SK-N-SH (cell line): ENCODE results near the gene SLCO2B1. TPM values are rescaled to one million over a fixed set of nuclear protein-coding genes. Genes with fewer than 3 reads are reported as not detected.

Experiments used
- CTCF ChIA-PET: fragments of 300-600, 350-600 bp; formaldehyde crosslinking; extraction: SDS; loops from one replicate; lab custom pipeline; 2021; lab: Yijun Ruan, JAX
- POLR2A ChIA-PET: fragments of 350-600 bp; sonication (Branson Sonifier 250); formaldehyde crosslinking; extraction: SDS; loops from one replicate; lab custom pipeline; 2020; ENCODE audit warnings: antibody characterized with exemption, inconsistent platforms; lab: Yijun Ruan, JAX
- DNase-seq: peaks from one replicate; pipeline ENCODE4 v3.0.0; 2012
- H2AFZ ChIP-seq: fragments of 200-600 bp; sonication (generic); 2 replicates; pipeline ENCODE4 v1.8.1; 2016; ENCODE audit warnings: antibody characterized with exemption, mild to moderate bottlenecking, low read depth
- H3F3A ChIP-seq: fragments of 200-600 bp; sonication (generic); replicated peaks from 2 replicates; pipeline ENCODE3; 2016; ENCODE audit warnings: antibody characterized with exemption, mild to moderate bottlenecking; ENCODE audit not compliant: insufficient read depth
- H3K27ac ChIP-seq, 2 experiments: fragments of 200-500 bp in 1 of 2; fragments of 200-600 bp in 1 of 2; sonication (Bioruptor generic) in 1 of 2; sonication (generic), shearing (Covaris generic) in 1 of 2; 2 replicates each; pipeline versions ENCODE4 v1.5.1 to v1.6.1; 2014 to 2016; ENCODE audit warnings: low read depth in 2 of 2, inconsistent platforms in 1 of 2, low read length in 1 of 2, mild to moderate bottlenecking in 1 of 2, mixed read lengths in 1 of 2
- H3K27me3 ChIP-seq: fragments of 200-600 bp; sonication (generic), shearing (Covaris generic); 2 replicates; pipeline ENCODE4 v1.6.1; 2016; ENCODE audit warnings: mixed run types; ENCODE audit not compliant: insufficient read depth
- H3K36me3 ChIP-seq, 2 experiments: fragments of 200-500 bp in 1 of 2; fragments of 200-600 bp in 1 of 2; sonication (Bioruptor generic) in 1 of 2; sonication (generic) in 1 of 2; replicated peaks in 1 of 2; 2 replicates each; pipeline versions ENCODE3 to v1.5.1; 2014 to 2016; ENCODE audit warnings: low read length in 1 of 2, mild to moderate bottlenecking in 1 of 2; ENCODE audit not compliant: insufficient read depth in 2 of 2, control insufficient read depth in 1 of 2
- H3K4me1 ChIP-seq, 2 experiments: fragments of 200-500 bp in 1 of 2; fragments of 200-600 bp in 1 of 2; sonication (Bioruptor generic) in 1 of 2; sonication (generic), shearing (Covaris generic) in 1 of 2; 2 replicates each; pipeline versions ENCODE4 v1.5.1 to v1.6.1; 2014 to 2016; ENCODE audit warnings: low read depth in 1 of 2, low read length in 1 of 2, mixed run types in 1 of 2; ENCODE audit not compliant: insufficient read depth in 2 of 2, control insufficient read depth in 1 of 2
- H3K4me2 ChIP-seq: fragments of 200-600 bp; sonication (generic), shearing (Covaris generic); 2 replicates; pipeline ENCODE4 v1.6.1; 2017; ENCODE audit warnings: mixed run types
- H3K4me3 ChIP-seq, 2 experiments: fragments of 200-500 bp in 1 of 2; fragments of 200-600 bp in 1 of 2; sonication (Bioruptor generic) in 1 of 2; sonication (generic), shearing (Covaris generic) in 1 of 2; 2 replicates each; pipeline versions ENCODE4 v1.5.1 to v1.8.1; 2014 to 2016; ENCODE audit warnings: low read depth in 2 of 2, inconsistent platforms in 1 of 2, low read length in 1 of 2, mild to moderate bottlenecking in 1 of 2, mixed read lengths in 1 of 2, moderate library complexity in 1 of 2
- H3K79me2 ChIP-seq: fragments of 200-600 bp; sonication (generic); 2 replicates; pipeline ENCODE4 v1.8.1; 2017; ENCODE audit warnings: mild to moderate bottlenecking; ENCODE audit not compliant: insufficient read depth
- H3K9ac ChIP-seq: fragments of 200-600 bp; sonication (generic); 2 replicates; pipeline ENCODE4 v1.6.1; 2017; ENCODE audit warnings: mixed run types
- H3K9me2 ChIP-seq: fragments of 200-600 bp; sonication (generic); 2 replicates; pipeline ENCODE4 v1.6.1; 2017; ENCODE audit warnings: mixed run types
- H3K9me3 ChIP-seq: fragments of 200-600 bp; sonication (generic); 2 replicates; pipeline ENCODE4 v1.6.1; 2017; ENCODE audit warnings: mixed run types, mild to moderate bottlenecking, moderate library complexity
- H4K20me1 ChIP-seq: fragments of 200-600 bp; sonication (generic); 2 replicates; pipeline ENCODE4 v1.6.1; 2017; ENCODE audit warnings: mild to moderate bottlenecking, mixed run types; ENCODE audit not compliant: insufficient read depth
- CHD2 ChIP-seq: fragments of 150-350 bp; IDR thresholded peaks from 2 replicates; pipeline ENCODE4 v1.6.1; 2018; ENCODE audit warnings: low read length; ENCODE audit not compliant: partially characterized antibody
- EZH2phosphoT487 ChIP-seq: fragments of 200-600 bp; sonication (generic); IDR thresholded peaks from 2 replicates; pipeline ENCODE4 v1.6.1; 2017; ENCODE audit warnings: low read depth, mixed run types, mild to moderate bottlenecking, antibody characterized with exemption, moderate library complexity, borderline replicate concordance
- FOXJ3 ChIP-seq: sonication (generic); formaldehyde crosslinking; IDR thresholded peaks from 2 replicates; pipeline ENCODE4 v1.5.1; 2020; ENCODE audit warnings: mild to moderate bottlenecking, missing genetic modification reagents
- FOXM1 ChIP-seq: IDR thresholded peaks from 2 replicates; pipeline ENCODE4 v1.4.0; 2012; ENCODE audit warnings: low read depth, mild to moderate bottlenecking
- GABPA ChIP-seq: IDR thresholded peaks from 2 replicates; pipeline ENCODE4 v1.4.0; 2012; ENCODE audit warnings: low read depth, mild to moderate bottlenecking
- IRF3 ChIP-seq: fragments of 150-350 bp; IDR thresholded peaks from 2 replicates; pipeline ENCODE4 v1.6.1; 2016; ENCODE audit warnings: mild to moderate bottlenecking, low read depth, low read length
- JUND ChIP-seq: IDR thresholded peaks from 2 replicates; pipeline ENCODE4 v1.4.0; 2012
- MXI1 ChIP-seq: IDR thresholded peaks from 2 replicates; pipeline ENCODE4 v1.6.1; 2012; ENCODE audit warnings: mild to moderate bottlenecking, low read depth, low read length, improper control_type of control experiment
- NFIC ChIP-seq: IDR thresholded peaks from 2 replicates; pipeline ENCODE4 v1.4.0; 2012; ENCODE audit warnings: borderline replicate concordance
- RAD21 ChIP-seq: IDR thresholded peaks from 2 replicates; pipeline ENCODE4 v1.6.1; 2012; ENCODE audit warnings: mild to moderate bottlenecking, low read length
- REST ChIP-seq: IDR thresholded peaks from 2 replicates; pipeline ENCODE4 v1.6.1; 2012; ENCODE audit warnings: mild to moderate bottlenecking, low read depth, low read length, moderate library complexity
- TAF1 ChIP-seq: IDR thresholded peaks from 2 replicates; pipeline ENCODE4 v1.6.1; 2012; ENCODE audit warnings: low read depth, mild to moderate bottlenecking, low read length, moderate library complexity, borderline replicate concordance
- TEAD4 ChIP-seq: IDR thresholded peaks from 2 replicates; pipeline ENCODE4 v1.4.0; 2012; ENCODE audit warnings: mild to moderate bottlenecking, borderline replicate concordance; ENCODE audit not compliant: insufficient read depth
- USF1 ChIP-seq: IDR thresholded peaks from 2 replicates; pipeline ENCODE4 v1.4.0; 2012; ENCODE audit warnings: low read depth, borderline replicate concordance
- ZBTB33 ChIP-seq: IDR thresholded peaks from 2 replicates; pipeline ENCODE4 v1.4.0; 2012; ENCODE audit warnings: low read depth, borderline replicate concordance
- WGBS: methylation state at CpG from one replicate; pipeline ENCODE4 v1.1.6; 2017; ENCODE audit warnings: low lambda C conversion rate; 5-methylcytosine and 5-hydroxymethylcytosine counted together
- polyA plus RNA-seq, 3 experiments: library from polyadenylated mRNA; depleted of rRNA; stranded (reverse); fragments of >200 nt; gene quantifications; 2 replicates each; pipeline ENCODE4 v1.2.3, GENCODE V29; 2012
- TF ChIP-seq, protein P1 (sequence below): fragments of 200-600 bp; sonication (generic); IDR thresholded peaks from 2 replicates; pipeline ENCODE4 v1.6.1; 2017; ENCODE audit warnings: antibody characterized with exemption, mild to moderate bottlenecking, moderate library complexity

Gene SLCO2B1
- polyA plus RNA-seq, 1 of the 3 experiments (the other 2 are of a cell fraction), result 0.18 TPM

DNA sequence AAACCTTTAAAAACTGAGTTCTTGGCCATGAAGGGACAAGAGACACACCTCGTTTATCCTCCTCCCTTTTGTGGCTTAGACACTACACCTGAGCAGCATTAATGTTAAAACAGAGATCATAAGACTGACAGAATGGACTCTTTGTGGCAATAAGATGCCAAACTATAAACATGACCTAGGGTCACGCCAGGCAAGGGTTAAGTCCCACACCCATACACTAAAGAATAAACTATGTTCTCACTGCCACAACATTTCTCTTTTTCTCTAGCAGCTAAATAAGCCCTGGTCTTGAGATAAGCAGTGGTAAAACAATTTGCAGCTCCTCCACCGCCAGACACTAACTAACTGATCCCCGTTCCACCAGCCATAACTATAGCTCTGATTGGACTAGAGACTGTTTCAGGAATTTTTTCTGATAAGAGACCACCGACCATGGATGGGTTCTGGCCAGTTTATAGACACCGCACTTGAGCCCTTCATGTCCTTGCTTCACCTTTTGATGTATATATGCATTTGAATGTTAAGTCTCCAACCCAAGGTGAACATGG, 4.9 kb upstream of the SLCO2B1 start:
- Histone ChIP-seq H3K4me1 (peaks cover 10 to 22% of the 10 kb centered on the region in 2 experiments; a peak in 2 of 4 replicates), H3K36me3 (no peaks in the 10 kb centered on the region), H4K20me1 (no peaks in the 10 kb centered on the region)
- no peak for TF ChIP-seq NFIC
- TF ChIP-seq CHD2, result no peak
- TF ChIP-seq TEAD4, result no peak
- TF ChIP-seq, all 33 proteins: peak for 0
- Histone ChIP-seq H3K4me2 (no peak overlapping the region), H3K9me3 (no peaks in the 10 kb centered on the region), H3K79me2 (no peaks in the 10 kb centered on the region), H3K9me2 (no peaks in the 10 kb centered on the region), H3K9ac (no peak overlapping the region), H2AFZ (no peak overlapping the region), H3K27ac (no peak overlapping the region), H3F3A (peaks cover 9% of the 10 kb centered on the region), H3K4me3 (no peak overlapping the region), H3K27me3 (no peaks in the 10 kb centered on the region)
- WGBS, result 62% methylated on average over 6 of the region's 6 CpGs
- no peak for DNase-seq
- ChIA-PET CTCF (interaction anchor here (0.7 to 25.0 kb wide), 17 partner anchors 9 to 216 kb away, joined by 3 to 1115 read pairs (median 7); partner anchors contain the start of gene TPBGL), POLR2A (interaction anchor here (2.4 to 2.5 kb wide), 2 partner anchors 59 to 95 kb away, joined by 9 read pairs; partner anchors contain the start of gene TPBGL)

GRCh38 chr11:75146711-75147110, 4.2 kb upstream of the SLCO2B1 start:
- Histone ChIP-seq H3K4me3 (no peak overlapping the region), H3K4me1 (peaks cover 10 to 22% of the 10 kb centered on the region in 2 experiments; a peak in 2 of 4 replicates), H3K79me2 (no peaks in the 10 kb centered on the region), H3K9me2 (no peaks in the 10 kb centered on the region), H3K4me2 (no peak overlapping the region), H3K36me3 (no peaks in the 10 kb centered on the region), H3F3A (peaks cover 9% of the 10 kb centered on the region), H3K9ac (no peak overlapping the region), H3K9me3 (no peaks in the 10 kb centered on the region), H3K27me3 (no peaks in the 10 kb centered on the region), H4K20me1 (no peaks in the 10 kb centered on the region), H2AFZ (no peak overlapping the region), H3K27ac (no peak overlapping the region)
- DNase-seq, result no peak
- WGBS, result 61% methylated on average over 5 of the region's 5 CpGs
- ChIA-PET POLR2A (interaction anchor here (2.4 to 2.5 kb wide), 2 partner anchors 58 to 95 kb away, joined by 9 read pairs; partner anchors contain the start of gene TPBGL), CTCF (interaction anchor here (0.9 to 25.0 kb wide), 14 partner anchors 10 to 217 kb away, joined by 3 to 1115 read pairs (median 19); partner anchors contain the start of gene TPBGL)
- TF ChIP-seq RAD21 (no peak), EZH2phosphoT487 (no peak), TEAD4 (no peak), GABPA (no peak), USF1 (no peak), TAF1 (no peak), CHD2 (no peak), IRF3 (no peak), FOXM1 (no peak), REST (no peak), JUND (no peak), MXI1 (no peak), FOXJ3 (no peak), ZBTB33 (no peak)
- TF ChIP-seq, protein P1, sequence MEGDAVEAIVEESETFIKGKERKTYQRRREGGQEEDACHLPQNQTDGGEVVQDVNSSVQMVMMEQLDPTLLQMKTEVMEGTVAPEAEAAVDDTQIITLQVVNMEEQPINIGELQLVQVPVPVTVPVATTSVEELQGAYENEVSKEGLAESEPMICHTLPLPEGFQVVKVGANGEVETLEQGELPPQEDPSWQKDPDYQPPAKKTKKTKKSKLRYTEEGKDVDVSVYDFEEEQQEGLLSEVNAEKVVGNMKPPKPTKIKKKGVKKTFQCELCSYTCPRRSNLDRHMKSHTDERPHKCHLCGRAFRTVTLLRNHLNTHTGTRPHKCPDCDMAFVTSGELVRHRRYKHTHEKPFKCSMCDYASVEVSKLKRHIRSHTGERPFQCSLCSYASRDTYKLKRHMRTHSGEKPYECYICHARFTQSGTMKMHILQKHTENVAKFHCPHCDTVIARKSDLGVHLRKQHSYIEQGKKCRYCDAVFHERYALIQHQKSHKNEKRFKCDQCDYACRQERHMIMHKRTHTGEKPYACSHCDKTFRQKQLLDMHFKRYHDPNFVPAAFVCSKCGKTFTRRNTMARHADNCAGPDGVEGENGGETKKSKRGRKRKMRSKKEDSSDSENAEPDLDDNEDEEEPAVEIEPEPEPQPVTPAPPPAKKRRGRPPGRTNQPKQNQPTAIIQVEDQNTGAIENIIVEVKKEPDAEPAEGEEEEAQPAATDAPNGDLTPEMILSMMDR, result no peak
